GM18502 (cell line): ENCODE measurements around the gene MBNL1.

Experiments
- ATAC-seq: cut with Tn5 transposase; IDR thresholded peaks from one replicate; pipeline ENCODE4 v1.9.1; 2021; ENCODE audit warnings: mild to moderate bottlenecking; ENCODE audit not compliant: unreplicated experiment, poor library complexity

MBNL1 gene

GRCh38 chr3:152268555-152269055, at the start of gene MBNL1:
Gene MBNL1 (plus strand): TSS chr3:152268929. CDS start chr3:152300194, 31,265 bp downstream.
- peak; percentile 68 for ATAC-seq

DNA sequence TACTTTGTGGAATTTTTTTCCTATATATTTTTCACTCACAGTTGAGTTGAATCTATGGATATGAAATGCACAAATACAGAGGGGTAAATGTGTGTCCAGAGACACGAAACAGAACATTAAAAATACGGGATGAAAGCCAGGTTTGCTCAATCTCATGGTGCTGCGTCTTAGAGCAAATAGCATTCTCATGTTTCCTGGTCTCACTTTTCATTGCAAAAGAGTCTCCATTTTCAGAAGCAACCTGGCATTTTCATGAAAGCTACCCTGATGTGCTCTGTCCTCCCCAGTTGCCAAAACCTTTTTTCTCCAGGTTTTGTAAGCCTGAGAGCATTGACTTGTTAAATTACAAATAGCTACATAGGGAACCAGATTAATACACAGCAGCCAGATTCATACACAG, 49.5 kb upstream of the MBNL1 start:
- ATAC-seq: no peak

- ATAC-seq: no peak
Measured at GRCh38 chr3:152219769-152220255, 48.9 kb upstream of the MBNL1 start.

DNA sequence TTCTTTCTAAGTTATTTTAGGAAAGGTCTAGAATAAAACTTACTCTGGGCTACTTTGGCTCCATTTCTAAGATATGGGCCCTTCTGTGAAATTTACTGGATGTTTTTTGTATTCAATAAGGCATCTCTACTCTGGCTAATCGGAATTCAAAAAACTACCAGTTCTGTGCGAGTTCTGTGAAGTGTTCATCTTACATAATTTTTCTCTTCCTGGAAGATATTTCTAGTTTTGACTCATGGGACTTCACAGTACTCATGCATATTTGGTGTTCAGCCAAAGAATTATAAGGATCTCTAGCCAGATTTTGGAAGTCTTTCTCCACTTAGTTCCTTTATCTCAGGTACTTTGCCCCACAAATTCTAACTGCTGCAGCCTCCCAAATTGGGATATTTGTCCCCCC, 46.4 kb upstream of the MBNL1 start:
- no peak for ATAC-seq

DNA sequence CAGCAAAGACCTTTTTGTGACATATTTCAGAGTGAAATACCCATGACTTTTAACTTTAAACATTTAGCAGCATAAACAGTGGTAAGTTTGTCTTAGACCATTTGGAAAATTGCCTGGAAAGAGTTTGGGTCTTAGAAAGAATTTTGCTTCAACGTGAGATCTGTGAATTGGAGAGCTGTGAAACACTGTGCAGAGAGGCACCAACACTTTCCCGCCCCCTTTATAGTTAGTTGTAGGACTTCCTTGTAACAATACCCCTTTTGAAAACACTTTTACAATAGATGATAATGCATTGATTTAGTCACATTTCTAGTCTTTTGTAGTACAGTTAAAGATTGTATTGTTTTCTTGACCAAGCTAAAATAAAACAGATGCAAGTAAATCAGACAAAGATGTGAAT, 43.5 kb upstream of the MBNL1 start:
- no peak for ATAC-seq

DNA sequence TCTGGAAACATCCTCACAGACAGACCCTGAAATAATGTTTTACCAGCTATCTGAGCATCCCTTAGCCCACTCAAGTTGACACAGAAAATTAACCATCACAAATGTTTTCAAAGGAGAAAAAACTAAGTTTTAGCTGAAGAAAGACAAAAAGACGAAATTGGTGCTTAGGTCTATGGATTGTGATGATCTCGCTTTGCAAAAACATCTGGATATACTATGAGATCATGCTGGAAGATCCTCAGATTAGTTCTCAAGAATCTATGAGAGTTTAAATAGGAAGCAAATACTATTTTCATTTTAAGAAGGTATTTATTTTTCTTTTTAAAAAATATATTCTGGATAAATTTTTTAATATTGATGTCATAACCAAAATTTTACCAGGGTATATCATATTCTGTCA, 42.6 kb upstream of the MBNL1 start:
- no peak for ATAC-seq

GRCh38 chr3:152227027-152227426, 41.7 kb upstream of the MBNL1 start:
- ATAC-seq: no peak

GRCh38 chr3:152229692-152230091, 39.0 kb upstream of the MBNL1 start:
- ATAC-seq: no peak

GRCh38 chr3:152230370-152230769, 38.4 kb upstream of the MBNL1 start:
- no peak for ATAC-seq

DNA sequence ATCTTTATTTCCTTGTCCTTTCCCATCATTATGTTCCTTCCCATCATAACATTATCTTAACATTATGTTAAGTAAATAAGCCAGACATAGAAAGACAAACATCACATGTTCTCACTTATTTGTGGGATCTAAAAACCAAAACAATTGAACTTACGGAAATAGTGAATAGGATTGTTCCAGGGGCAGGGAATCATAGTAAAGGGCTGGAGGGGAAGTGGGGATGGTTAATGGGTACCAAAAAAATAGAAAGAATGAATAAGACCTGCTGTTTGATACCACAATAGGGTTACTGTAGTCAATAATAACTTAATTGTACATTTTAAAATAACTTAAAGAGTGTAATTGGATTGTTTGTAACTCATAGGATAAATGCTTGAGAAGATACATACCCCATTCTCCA, 36.7 kb upstream of the MBNL1 start:
- ATAC-seq: no peak

DNA sequence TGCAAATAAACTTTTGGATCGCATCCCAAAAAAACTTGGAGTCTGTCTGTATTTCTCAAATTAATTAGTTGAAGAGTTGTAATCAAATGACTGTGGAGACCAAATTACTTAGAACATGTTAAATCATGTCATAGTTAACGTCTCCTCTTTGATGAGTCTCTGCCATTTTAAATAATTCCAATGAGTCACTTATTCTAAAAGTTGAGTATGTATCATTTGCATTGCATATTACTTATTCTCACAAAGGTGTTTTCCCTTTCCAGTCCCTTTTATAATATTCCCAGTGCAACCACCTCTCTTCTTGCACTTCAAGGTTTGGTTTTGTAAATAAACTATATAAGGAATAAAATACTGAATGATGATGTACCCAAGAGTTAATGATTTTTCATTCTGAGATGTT, 36.0 kb upstream of the MBNL1 start:
- no peak for ATAC-seq

- no peak for ATAC-seq
Measured at GRCh38 chr3:152234657-152235375, 33.9 kb upstream of the MBNL1 start.

GRCh38 chr3:152235709-152236298, 32.9 kb upstream of the MBNL1 start:
- no peak for ATAC-seq

DNA sequence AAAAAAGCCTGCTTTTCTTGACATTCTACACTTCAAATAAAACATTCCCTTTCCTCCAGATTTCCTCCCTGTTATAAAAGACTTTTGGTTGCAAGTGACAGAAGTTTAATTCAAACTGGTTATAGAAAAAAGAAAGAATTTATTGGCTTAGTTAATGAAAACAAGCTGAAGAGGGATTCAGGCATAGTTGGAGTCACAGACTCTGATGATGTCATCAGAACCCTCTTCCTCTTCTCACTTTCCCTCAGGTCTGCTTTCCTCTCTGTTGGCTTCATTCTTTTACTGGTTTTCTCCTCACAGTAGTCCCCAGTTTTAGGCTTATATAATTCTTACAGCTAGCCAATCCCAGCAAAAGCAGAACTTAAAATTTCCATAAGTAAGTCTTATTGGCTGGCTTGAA, 32.0 kb upstream of the MBNL1 start:
- ATAC-seq: no peak

- ATAC-seq: peak; percentile 53
Measured at GRCh38 chr3:152241142-152242017, 27.3 kb upstream of the MBNL1 start.

- peak; percentile 80 for ATAC-seq
Measured at GRCh38 chr3:152243301-152243711, 25.4 kb upstream of the MBNL1 start.

DNA sequence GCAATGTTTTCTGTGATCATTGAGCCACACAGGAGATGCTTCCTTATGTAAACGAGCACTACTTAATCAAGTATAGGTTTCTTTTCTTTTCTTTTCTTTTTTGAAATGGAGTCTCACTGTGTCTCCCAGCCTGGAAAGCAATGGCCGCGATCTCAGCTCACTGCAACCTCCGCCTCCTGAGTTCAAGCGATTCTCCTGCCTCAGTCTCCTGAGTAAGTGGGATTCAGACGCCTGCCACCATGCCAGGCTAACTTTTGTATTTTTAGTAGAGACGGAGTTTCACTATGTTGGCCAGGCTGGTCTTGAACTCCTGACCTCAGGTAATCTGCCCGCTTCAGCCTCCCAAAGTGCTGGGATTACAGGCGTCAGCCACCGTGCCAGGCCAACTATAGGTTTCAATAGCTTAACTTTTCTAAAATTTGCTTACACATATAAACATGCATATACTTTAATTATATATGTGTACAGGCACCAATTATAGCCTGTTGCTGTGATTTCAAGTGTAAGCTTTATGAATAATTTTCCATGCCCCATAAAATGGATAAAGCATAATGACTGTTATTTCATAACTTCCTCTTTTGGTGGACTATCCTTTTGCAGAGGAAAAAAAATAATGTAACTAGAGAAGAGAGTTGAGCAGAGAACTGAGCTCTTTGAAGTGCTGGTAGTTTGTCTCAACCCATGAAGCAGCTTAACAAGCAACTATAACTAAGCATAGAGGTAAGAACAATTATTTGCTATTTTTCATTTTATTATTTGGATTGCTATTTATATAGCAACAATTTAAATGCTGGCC, 24.8 kb upstream of the MBNL1 start:
- ATAC-seq: peak; percentile 41

GRCh38 chr3:152244517-152244888, 24.2 kb upstream of the MBNL1 start:
- ATAC-seq: no peak

GRCh38 chr3:152245498-152246170, 23.1 kb upstream of the MBNL1 start:
- no peak for ATAC-seq

GRCh38 chr3:152251916-152252315, 16.8 kb upstream of the MBNL1 start:
- ATAC-seq: no peak
